SH-SY5Y (cell line): ENCODE data around the gene ARHGAP21.

Experiments
- GATA2 ChIP-seq: IDR thresholded peaks from 2 replicates; pipeline ENCODE4 v1.6.1; 2011; ENCODE audit warnings: mild to moderate bottlenecking, low read depth, low read length
- GATA3 ChIP-seq: IDR thresholded peaks from 2 replicates; pipeline ENCODE4 v1.6.1; 2011; ENCODE audit warnings: low read depth, mild to moderate bottlenecking, low read length, moderate library complexity

DNA sequence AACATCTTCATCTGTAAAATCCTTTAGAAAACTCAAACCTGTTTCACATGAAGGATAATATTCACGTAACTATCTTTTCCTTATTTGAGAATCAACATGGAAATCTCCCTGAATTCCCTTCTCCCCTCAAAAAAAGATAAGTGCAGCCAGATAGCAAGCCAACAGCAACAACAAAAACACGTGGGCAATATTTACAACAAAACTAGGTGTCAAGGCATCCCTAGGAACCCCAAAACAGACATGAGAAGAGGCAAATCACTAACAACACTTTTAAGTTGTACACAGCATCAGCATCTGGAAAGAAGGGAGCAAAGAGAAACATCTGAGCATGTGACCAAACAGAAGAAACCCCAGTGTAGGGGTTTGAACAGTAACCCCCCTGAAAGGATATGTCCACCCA lies 12.2 kb downstream of the ARHGAP21 start:
- TF ChIP-seq GATA2 (no peak), GATA3 (no peak)
